ENCODE results near the gene TTC7B. TPM values are rescaled to one million over a fixed set of nuclear protein-coding genes. Genes with fewer than 3 reads are reported as not detected.
A peak's percentile ranks its signal among the peaks of the same experiment; 100 is the strongest.

The TTC7B gene
- total RNA-seq, 1 donor from 2014 or later = 20.6 TPM

- peaks cover 35% of the 10 kb centered on the region for H3K4me1 Mint-ChIP-seq
- H3K4me3 ChIP-seq = no peak overlapping the region
- H3K4me2 ChIP-seq = no peak overlapping the region
- peaks cover 5% of the 10 kb centered on the region for H3K36me3 Mint-ChIP-seq
- H3K27ac ChIP-seq = no peak overlapping the region
- no peak for DNase-seq (ENCODE audit: low spot score)
- no peaks in the 10 kb centered on the region for H3K36me3 ChIP-seq
- no peak overlapping the region for H3K9ac ChIP-seq
- H3K27me3 Mint-ChIP-seq (ENCODE audit: insufficient read depth, low read depth) = peaks cover 12% of the 10 kb centered on the region
- no peaks in the 10 kb centered on the region for H3K27me3 ChIP-seq
- H3K27ac Mint-ChIP-seq = peak overlapping the region; percentile 69
- peaks cover 11% of the 10 kb centered on the region for H3F3A ChIP-seq (ENCODE audit: low read depth)
- H3K4me1 ChIP-seq = peaks cover 20% of the 10 kb centered on the region
- H3K4me3 Mint-ChIP-seq = no peak overlapping the region
- TF ChIP-seq EZH2 (IDR thresholded peaks at IDR 0.05) (no peak), CTCF (IDR thresholded peaks at IDR 0.05) (no peak), EZH2phosphoT487 (IDR thresholded peaks at IDR 0.05) (no peak)
- H4K20me1 ChIP-seq (ENCODE audit: low read depth) = no peaks in the 10 kb centered on the region
- no peaks in the 10 kb centered on the region for H3K79me2 ChIP-seq (ENCODE audit: low read depth)
- H3K9me3 ChIP-seq (ENCODE audit: low read depth) = no peaks in the 10 kb centered on the region
- H2AFZ ChIP-seq (replicated peaks) = no peak overlapping the region
- H3K9me3 Mint-ChIP-seq = no peaks in the 10 kb centered on the region
Measured at GRCh38 chr14:90576981-90577660, 239.1 kb downstream of the TTC7B start.

GRCh38 chr14:90576581-90576980 is 239.6 kb downstream of the TTC7B start:
- no peak overlapping the region for H3K4me3 Mint-ChIP-seq

GRCh38 chr14:90575781-90576180 is 240.4 kb downstream of the TTC7B start:
- Histone ChIP-seq H3K36me3 (no peaks in the 10 kb centered on the region), H3K79me2 (ENCODE audit: low read depth) (no peaks in the 10 kb centered on the region), H2AFZ (replicated peaks) (no peak overlapping the region), H3F3A (ENCODE audit: low read depth) (peaks cover 11% of the 10 kb centered on the region), H3K9me3 (ENCODE audit: low read depth) (no peaks in the 10 kb centered on the region), H4K20me1 (ENCODE audit: low read depth) (no peaks in the 10 kb centered on the region), H3K27me3 (no peaks in the 10 kb centered on the region), H3K27ac (no peak overlapping the region), H3K4me3 (no peak overlapping the region), H3K9ac (no peak overlapping the region), H3K4me1 (peaks cover 17% of the 10 kb centered on the region), H3K4me2 (no peak overlapping the region)
- TF ChIP-seq EZH2phosphoT487 (IDR thresholded peaks at IDR 0.05) (no peak), CTCF (IDR thresholded peaks at IDR 0.05) (no peak), EZH2 (IDR thresholded peaks at IDR 0.05) (no peak)
- Mint-ChIP-seq H3K27me3 (ENCODE audit: insufficient read depth, low read depth) (peaks cover 10% of the 10 kb centered on the region), H3K27ac (no peak overlapping the region), H3K4me3 (no peak overlapping the region), H3K36me3 (peaks cover 6% of the 10 kb centered on the region), H3K4me1 (peaks cover 29% of the 10 kb centered on the region), H3K9me3 (no peaks in the 10 kb centered on the region)
- DNase-seq (ENCODE audit: low spot score) = no peak

More at GRCh38 chr14:90576581-90576980, 239.6 kb downstream of the TTC7B start:
- no peak overlapping the region for H3K4me2 ChIP-seq
- H4K20me1 ChIP-seq (ENCODE audit: low read depth) = no peaks in the 10 kb centered on the region
- TF ChIP-seq EZH2 (IDR thresholded peaks at IDR 0.05) (no peak), CTCF (IDR thresholded peaks at IDR 0.05) (no peak), EZH2phosphoT487 (IDR thresholded peaks at IDR 0.05) (no peak)
- no peak overlapping the region for H3K27ac ChIP-seq
- Mint-ChIP-seq H3K4me1 (peaks cover 35% of the 10 kb centered on the region), H3K36me3 (peaks cover 6% of the 10 kb centered on the region), H3K27ac (no peak overlapping the region), H3K27me3 (ENCODE audit: insufficient read depth, low read depth) (peaks cover 12% of the 10 kb centered on the region), H3K9me3 (no peaks in the 10 kb centered on the region)
- H3K36me3 ChIP-seq = no peaks in the 10 kb centered on the region
- H3K27me3 ChIP-seq = no peaks in the 10 kb centered on the region
- no peak overlapping the region for H2AFZ ChIP-seq (replicated peaks)
- H3K9ac ChIP-seq = no peak overlapping the region
- no peaks in the 10 kb centered on the region for H3K79me2 ChIP-seq (ENCODE audit: low read depth)
- no peak for DNase-seq (ENCODE audit: low spot score)
- peaks cover 20% of the 10 kb centered on the region for H3K4me1 ChIP-seq
- H3F3A ChIP-seq (ENCODE audit: low read depth) = peaks cover 11% of the 10 kb centered on the region
- H3K9me3 ChIP-seq (ENCODE audit: low read depth) = no peaks in the 10 kb centered on the region
- no peak overlapping the region for H3K4me3 ChIP-seq

All from neural progenitor cell (in vitro differentiated cells).